G401.6 (cell line): ENCODE results near the gene ZNF45.
A peak's percentile ranks its signal among the peaks of the same experiment; 100 is the strongest.
"Not testable (repeated sequence)": the region's sequence is repeated elsewhere in the genome, so short reads cannot be mapped to it uniquely, and the experiment has no call there.

Experiments
- FAIRE-seq: peaks from 2 replicates; lab custom pipeline; 2012; peaks lifted over from hg19 to GRCh38; lab: Jason Lieb, UNC

The ZNF45 gene

GRCh38 chr19:43934985-43935708, at the start of gene ZNF45:
ZNF45 (minus strand) TSS chr19:43935282; CDS start chr19:43922185, 13,097 bp downstream.
- peak; percentile 87 for FAIRE-seq

GRCh38 chr19:43984687-43985000, 49.6 kb upstream of the ZNF45 start:
- FAIRE-seq: no peak

DNA sequence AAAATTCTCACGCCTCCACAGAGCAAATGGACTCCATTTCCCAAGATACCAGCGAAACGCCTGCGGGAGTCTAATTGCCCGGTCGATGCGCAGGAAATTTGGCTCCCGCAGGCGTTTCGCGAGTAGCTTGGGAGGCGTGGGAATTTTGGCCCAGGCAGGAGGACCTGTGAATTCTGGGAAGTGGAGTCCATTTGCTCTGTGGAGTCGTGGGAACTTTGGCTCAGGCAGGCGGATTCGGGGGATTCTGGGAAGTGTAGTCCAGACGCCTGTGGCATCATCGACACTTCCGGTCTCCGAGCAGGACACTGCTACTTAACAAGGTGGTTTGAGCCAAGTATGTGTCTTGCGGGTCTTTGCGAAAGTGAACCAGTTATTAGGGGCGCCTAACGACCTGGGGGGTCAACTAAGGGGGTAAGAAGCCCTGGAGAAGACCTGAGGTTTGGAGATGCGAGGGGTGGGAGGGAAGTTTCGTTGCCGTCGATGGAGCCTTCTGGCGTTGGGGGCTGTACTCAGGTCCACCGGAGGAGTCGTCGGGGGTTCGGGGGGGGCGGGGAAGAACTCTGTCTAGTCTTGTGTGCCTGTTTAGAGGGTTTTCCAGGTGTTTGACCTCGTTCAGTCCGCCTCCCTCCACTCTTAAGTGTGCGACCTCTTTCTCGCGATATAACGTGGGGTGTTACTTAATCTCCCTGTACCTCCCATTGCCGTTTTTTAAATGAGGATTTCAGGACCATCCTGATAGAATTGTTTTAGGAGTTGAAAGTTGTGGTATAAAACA, 49.0 kb upstream of the ZNF45 start, which contains the start of gene ZNF155:
Gene ZNF155 (plus strand): TSS at position 277 of the 775 bp plus-strand sequence. CDS start 4,356 bp downstream, outside the sequence.
- FAIRE-seq: no peak

- no peak for FAIRE-seq
Measured at GRCh38 chr19:43983544-43983911, 48.4 kb upstream of the ZNF45 start.

DNA sequence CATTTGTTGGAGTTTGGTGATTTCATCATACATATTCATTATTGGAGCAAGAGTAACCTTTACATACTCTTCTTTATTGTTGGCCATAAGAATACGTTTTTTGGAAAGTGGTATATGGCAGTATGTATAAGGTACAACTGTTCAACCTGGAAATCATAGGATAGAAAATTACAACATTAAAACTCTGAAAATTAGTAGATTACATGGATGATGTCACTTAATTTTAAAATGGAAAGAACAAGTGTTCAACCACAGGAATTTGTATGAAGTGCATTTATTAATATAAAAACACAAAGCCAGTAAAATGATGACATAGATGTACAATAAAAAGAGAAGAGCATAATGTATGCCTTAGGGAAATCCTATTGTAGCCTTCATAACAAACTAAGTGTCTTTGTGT, 41.6 kb upstream of the ZNF45 start:
- no peak for FAIRE-seq

- no peak for FAIRE-seq
Measured at GRCh38 chr19:43966079-43966694, 31.1 kb upstream of the ZNF45 start.

DNA sequence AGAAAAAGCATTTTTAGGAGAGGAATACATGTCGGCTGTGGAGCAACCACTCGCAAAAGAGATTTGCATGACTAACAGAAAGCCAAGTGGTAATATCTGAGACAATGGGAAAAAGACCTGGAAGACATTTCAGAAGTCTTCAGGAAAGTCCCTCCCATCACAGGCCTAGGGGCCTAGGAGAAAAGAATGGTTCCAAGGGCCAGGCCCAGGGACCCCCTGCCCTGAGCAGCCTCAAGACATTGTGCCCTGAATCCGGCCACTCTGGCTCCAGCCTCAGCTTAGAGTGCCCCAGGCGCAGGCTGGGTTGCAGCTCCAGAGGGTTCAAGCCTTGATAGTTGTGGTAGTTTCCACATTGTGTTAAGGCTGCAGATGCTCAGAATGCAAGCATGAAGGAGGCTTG, 25.3 kb upstream of the ZNF45 start:
- FAIRE-seq: no peak

GRCh38 chr19:43957891-43958290, 22.8 kb upstream of the ZNF45 start:
- no peak for FAIRE-seq

DNA sequence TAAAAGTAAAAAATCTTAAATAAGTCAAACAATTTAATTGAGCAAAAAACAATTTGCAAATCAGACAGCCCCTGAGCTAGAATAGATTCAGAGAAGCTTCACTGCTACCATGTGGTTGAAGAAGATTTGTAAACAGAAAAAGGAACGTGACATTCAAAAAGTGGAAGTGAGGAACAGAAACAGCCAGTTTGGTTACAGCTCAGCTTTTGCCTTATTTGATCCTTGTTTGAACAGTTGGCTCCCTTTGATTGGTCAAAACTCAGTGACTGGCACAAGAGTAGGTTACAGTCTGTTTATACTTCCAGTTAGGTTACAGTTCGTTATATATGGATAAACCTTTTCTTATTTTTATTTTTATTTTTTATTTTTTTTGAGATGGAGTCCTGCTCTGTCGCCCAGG, 21.7 kb upstream of the ZNF45 start:
- no peak for FAIRE-seq

DNA sequence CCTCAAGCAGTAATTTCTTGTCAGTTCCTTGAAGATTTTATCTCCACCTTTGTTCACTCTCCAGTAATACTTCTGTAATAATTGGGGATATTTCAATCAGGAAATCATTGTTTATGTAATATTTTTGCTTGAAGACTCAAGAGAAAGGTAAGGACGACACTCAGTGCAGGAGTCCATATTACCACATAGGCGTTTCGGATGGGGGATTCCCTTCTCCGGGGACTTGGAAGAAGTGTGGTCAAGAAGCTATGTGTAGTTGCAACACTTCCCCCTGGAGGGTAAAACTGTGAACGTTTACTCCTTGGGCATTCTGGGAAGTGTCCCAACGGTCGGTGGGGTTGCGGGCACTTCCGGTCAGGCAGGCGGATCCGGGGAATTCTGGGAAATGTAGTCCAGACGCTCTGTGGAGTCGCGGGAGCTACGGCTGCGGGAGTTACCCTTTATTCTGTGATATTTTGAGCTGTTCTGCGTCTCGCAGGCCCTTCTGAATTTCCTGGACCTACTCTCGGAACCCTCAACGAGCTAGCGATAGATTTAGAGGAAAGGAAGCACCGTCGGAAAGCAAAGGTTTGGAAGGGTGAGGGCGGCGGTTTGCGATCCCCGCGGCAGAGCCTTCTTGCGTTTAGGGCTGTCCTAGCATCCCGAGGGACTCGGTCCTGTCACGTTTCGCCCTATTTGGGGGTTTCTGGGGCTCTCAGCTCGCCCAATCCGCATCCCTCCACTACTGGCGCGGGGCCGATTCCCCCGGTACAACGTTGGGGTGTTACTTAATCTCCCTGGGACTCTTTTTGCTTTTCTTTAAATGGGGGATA, 16.0 kb upstream of the ZNF45 start, which contains the start of gene ZNF221:
Gene ZNF221 (plus strand): TSS at position 395 of the 812 bp plus-strand sequence. CDS start 11,499 bp downstream, outside the sequence.
- peak; percentile 98 for FAIRE-seq

DNA sequence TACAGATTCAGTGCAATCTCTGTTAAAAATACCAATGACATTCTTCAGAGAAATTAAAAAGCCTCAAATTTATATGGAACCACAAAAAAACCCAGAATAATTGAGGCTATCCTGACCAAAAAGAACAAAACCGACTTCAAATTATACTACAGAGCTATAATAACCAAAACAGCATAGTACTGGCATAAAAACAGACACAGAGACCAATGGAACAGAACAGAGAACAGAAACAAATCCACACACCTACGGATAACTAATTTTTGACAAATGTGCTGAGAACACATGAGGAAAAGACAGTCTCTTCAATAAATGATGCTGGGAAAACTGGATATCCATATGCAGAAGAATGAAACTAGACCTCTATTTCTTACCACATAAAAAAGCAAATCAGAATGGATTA, 14.7 kb upstream of the ZNF45 start:
- not testable (repeated sequence) for FAIRE-seq

GRCh38 chr19:43947412-43947811, 12.3 kb upstream of the ZNF45 start:
- not testable (repeated sequence) for FAIRE-seq

DNA sequence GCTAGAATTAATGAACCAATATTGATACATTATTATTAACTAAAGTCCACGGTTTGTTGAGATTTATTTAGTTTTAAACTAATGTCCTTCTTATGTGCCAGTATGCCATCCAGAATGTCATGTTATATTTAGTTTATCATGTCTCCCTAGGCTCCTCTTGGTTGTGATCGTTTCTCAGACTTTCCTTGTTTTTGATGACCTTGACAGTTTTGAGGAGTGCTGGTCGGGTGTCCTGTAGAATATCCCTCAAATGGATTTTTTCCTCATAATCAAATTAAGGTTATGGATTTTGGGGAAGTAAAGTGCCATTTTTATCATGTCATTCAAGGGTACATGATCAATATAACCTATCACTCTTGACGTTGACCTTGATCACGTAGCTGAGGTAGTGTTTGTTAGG, 6.1 kb upstream of the ZNF45 start:
- FAIRE-seq: no peak

DNA sequence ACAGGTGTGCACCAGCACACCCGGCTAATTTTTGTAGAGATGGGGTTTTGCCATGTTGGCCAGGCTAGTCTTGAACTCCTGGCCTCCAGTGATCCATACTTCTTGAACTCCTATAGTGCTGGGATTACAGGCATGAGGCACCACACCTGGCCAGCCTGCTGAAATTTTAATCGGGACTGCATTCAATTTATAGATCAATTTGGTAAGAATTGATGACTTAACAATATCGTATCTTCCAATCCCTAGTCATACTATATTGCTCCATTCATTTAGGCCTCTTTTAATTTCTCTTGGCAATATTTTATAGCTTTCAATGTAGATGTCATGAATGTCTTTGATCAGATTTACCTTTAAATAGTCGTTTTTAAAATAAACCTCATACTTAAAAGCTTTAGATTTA, 5.6 kb upstream of the ZNF45 start:
- FAIRE-seq: no peak

DNA sequence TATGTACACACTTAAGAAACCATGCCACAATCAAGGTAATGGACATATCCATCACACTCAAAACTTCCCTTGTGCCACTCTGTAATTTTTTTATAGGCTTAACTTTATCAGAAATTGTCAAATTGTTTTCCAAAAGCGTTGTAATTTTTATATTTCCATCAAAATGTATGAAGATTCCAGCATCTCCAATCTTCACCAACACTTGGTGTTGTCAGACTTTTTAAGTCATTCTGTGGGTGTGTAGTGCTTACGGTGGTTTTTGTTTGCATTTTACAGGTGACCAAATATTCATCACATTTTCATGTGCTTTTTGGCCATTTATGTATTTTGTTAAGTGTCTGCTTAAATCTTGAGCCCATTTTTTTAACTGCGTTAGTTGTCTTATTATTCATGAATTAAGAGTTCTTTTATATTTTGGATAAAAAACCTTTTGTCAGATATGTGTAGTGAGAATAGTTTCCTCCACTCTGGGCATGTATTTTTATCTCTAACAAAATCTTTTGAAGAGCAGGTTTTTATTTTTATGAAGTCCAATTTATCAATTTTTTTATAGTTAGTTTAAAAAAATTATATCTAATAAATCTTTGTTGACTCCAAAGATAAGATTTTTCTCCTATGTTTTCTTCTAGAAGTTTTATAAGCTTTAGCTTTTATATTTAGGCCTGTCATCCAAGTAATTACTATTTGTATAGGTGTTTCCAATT, 4.6 kb upstream of the ZNF45 start:
- peak; percentile 67 for FAIRE-seq

GRCh38 chr19:43936188-43936587, 1.1 kb upstream of the ZNF45 start:
- no peak for FAIRE-seq

- no peak for FAIRE-seq
Measured at GRCh38 chr19:43934055-43934984, 762 bp downstream of the ZNF45 start.

DNA sequence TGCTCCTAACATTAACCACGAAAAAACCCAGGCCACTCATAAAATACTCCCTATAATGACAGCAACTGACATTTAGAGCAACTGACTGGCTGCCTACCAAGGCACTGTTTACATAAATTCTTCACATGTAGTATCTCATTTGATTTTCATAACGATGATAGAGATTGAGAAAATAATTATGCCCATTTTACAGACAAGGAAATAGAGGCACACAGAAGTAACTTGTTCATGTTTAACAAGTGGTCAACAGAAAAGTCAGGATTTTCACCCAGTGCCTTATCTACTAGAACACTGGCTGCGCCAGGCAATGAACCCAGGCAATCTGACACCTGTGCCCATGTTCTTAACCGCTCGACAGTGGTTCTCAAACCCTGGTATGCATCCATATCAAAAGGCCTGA, 6.3 kb downstream of the ZNF45 start:
- no peak for FAIRE-seq

DNA sequence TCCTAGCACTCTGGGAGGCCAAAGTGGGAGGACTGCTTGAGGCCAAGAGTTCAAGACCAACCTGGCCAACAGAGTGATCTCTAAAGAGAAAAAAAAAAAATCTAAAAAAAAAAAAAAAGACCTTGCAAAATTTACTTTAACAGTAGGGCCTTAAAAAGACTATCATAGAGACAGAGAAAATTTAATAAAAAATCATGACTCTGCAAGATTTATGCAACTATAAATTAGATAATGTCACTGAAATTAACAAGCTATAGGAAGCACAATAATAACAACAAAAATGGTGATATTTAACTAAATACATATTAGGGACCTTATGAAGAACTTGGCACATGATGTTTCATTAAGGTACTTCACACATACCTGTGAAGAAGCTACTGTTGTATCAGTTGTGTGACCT, 11.2 kb downstream of the ZNF45 start:
- no peak for FAIRE-seq

DNA sequence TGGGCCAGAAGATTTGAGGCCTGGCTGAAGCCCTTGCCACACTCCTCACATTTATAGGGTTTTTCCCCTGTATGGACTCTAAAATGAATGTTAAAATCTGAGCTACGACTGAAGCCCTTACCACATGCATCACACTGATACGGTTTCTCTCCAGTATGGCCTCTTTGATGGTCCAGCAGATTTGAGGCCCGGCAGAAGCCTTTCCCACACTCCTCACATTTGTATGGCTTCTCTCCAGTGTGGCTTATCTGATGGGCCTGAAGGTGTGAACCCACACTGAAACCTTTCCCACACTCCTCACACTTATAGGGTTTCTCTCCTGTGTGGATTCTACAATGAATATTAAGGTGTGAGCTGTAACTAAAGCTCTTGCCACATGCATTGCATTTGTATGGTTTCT, 21.0 kb downstream of the ZNF45 start:
- FAIRE-seq: no peak

DNA sequence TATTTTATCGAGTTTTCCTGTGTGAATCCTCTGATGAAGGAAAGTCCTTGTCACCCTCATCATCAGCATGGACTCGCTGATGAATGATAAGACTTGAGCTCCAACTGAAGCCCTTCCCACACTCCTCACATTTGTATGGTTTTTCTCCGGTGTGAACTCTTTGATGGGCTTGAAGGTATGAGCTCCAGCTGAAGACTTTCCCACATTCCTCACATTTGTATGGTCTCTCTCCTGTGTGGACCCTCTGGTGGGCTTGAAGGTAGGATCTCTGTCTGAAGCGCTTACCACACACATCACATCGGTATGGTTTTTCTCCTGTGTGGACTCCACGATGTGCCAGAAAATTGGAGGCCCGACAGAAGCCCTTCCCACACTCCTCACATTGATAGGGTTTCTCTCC, 21.7 kb downstream of the ZNF45 start:
- no peak for FAIRE-seq
